Placental epithelial cell (primary cell): ENCODE data around the gene ITIH6. TPM values are rescaled to one million over a fixed set of nuclear protein-coding genes. Genes with fewer than 3 reads are reported as not detected.
A peak's percentile ranks its signal among the peaks of the same experiment; 100 is the strongest.

Source experiments
- small RNA-seq: library from RNA; depleted of rRNA; stranded (forward); fragments of <200 nt; gene quantifications from one replicate; pipeline ENCODE3, GENCODE V24; 2012
- total RNA-seq: library from RNA; depleted of rRNA; stranded (reverse); fragments of >200 nt; gene quantifications from 2 replicates; pipeline ENCODE4 v1.2.3, GENCODE V29; 2012

The ITIH6 gene
- not detected in 2 replicates for total RNA-seq

GRCh38 chrX:54798137-54798536 lies at the start of gene ITIH6:
Gene ITIH6, minus strand, starts transcription at chrX:54798255. Its CDS starts 45 bp downstream, at chrX:54798210.

GRCh38 chrX:54807524-54808108 lies 9.6 kb upstream of the ITIH6 start, which contains the start of gene MAGED2:
Gene MAGED2, plus strand, starts transcription at chrX:54807745. Its CDS starts 1,587 bp downstream, at chrX:54809332.

Small RNAs within 50 kb of the gene (small RNA-seq; reads per million reads assigned to genes)
- gene AL049732.1, result not detected
- gene SNORA11, result 65.6 reads per million, percentile 98 among the genes with 10 or more reads in this experiment

Other genes with a start within 250 kb of the ITIH6 start
- 460 and 481 TPM in 2 replicates for gene MAGED2, start 9.5 kb upstream of the ITIH6 start, total RNA-seq
- gene TRO, start 122.6 kb upstream of the ITIH6 start, total RNA-seq, result 37.3 and 39.3 TPM in 2 replicates
- gene PFKFB1, start 195.9 kb upstream of the ITIH6 start, total RNA-seq, result 0.22 and 0.39 TPM in 2 replicates
- gene APEX2, start 202.1 kb upstream of the ITIH6 start, total RNA-seq, result 11.8 and 17.5 TPM in 2 replicates
- not detected in 2 replicates for gene ALAS2, start 232.7 kb upstream of the ITIH6 start, total RNA-seq